HepG2 (cell line): ENCODE measurements around the gene TNFRSF6B. TPM values are rescaled to one million over a fixed set of nuclear protein-coding genes. Genes with fewer than 3 reads are reported as not detected.

Experiments used
- ATF1 ChIP-seq: IDR thresholded peaks from 2 replicates; pipeline ENCODE4 v1.6.1; 2016; ENCODE audit warnings: mild to moderate bottlenecking, control low read depth
- CBFB ChIP-seq: sonication (generic); formaldehyde crosslinking; IDR thresholded peaks from 2 replicates; pipeline ENCODE4 v1.4.0; 2020; ENCODE audit warnings: missing genetic modification reagents
- CCDC6 ChIP-seq: sonication (generic); formaldehyde crosslinking; IDR thresholded peaks from 2 replicates; pipeline ENCODE4 v1.8.1; 2022; ENCODE audit warnings: mild to moderate bottlenecking, missing genetic modification reagents, moderate library complexity
- CEBPB ChIP-seq: IDR thresholded peaks from 2 replicates; pipeline ENCODE4 v1.6.1; 2011; ENCODE audit warnings: low read depth, low read length, improper control_type of control experiment, borderline replicate concordance
- FOSL2 ChIP-seq: sonication (generic); formaldehyde crosslinking; IDR thresholded peaks from 2 replicates; pipeline ENCODE4 v1.4.0; 2020; ENCODE audit warnings: missing genetic modification reagents
- HIC2 ChIP-seq: sonication (generic); formaldehyde crosslinking; IDR thresholded peaks from 2 replicates; pipeline ENCODE4 v1.9.0; 2022; ENCODE audit warnings: low read depth, missing genetic modification reagents
- HMG20A ChIP-seq: IDR thresholded peaks from 2 replicates; pipeline ENCODE4 v1.6.1; 2016; ENCODE audit warnings: borderline replicate concordance
- JUND ChIP-seq: sonication (generic); formaldehyde crosslinking; IDR thresholded peaks from 2 replicates; pipeline ENCODE4 v1.8.0; 2022; ENCODE audit warnings: mild to moderate bottlenecking, missing genetic modification reagents
- KDM3A ChIP-seq: IDR thresholded peaks from 2 replicates; pipeline ENCODE4 v1.6.1; 2018; ENCODE audit warnings: low read depth, missing compliant biosample characterization
- KDM4B ChIP-seq: sonication (generic); formaldehyde crosslinking; IDR thresholded peaks from 2 replicates; pipeline ENCODE4 v1.4.0; 2020; ENCODE audit warnings: missing genetic modification reagents
- LCORL ChIP-seq, 2 experiments: fragments of 450-650 bp in 1 of 2; sonication (generic) in 1 of 2; formaldehyde crosslinking in 1 of 2; IDR thresholded peaks; 2 replicates each; pipeline versions ENCODE4 v1.5.0 to v1.6.1; 2017 to 2020; ENCODE audit warnings: antibody characterized with exemption in 1 of 2, missing genetic modification reagents in 1 of 2
- PRDM10 ChIP-seq: sonication (generic); formaldehyde crosslinking; IDR thresholded peaks from 2 replicates; pipeline ENCODE4 v1.4.0; 2020; ENCODE audit warnings: low read depth, missing genetic modification reagents
- SMAD9 ChIP-seq: sonication (generic); formaldehyde crosslinking; IDR thresholded peaks from 2 replicates; pipeline ENCODE4 v1.5.1; 2020; ENCODE audit warnings: mild to moderate bottlenecking, missing genetic modification reagents
- TBL1XR1 ChIP-seq: fragments of 150-350 bp; IDR thresholded peaks from 2 replicates; pipeline ENCODE4 v1.6.1; 2014; ENCODE audit warnings: borderline replicate concordance, low read length; ENCODE audit not compliant: partially characterized antibody
- TBX3 ChIP-seq: fragments of 450-650 bp; IDR thresholded peaks from 2 replicates; pipeline ENCODE4 v1.6.1; 2017; ENCODE audit warnings: antibody characterized with exemption, mild to moderate bottlenecking, inconsistent platforms, borderline replicate concordance
- TGIF2 ChIP-seq: IDR thresholded peaks from 2 replicates; pipeline ENCODE4 v1.6.1; 2016; ENCODE audit warnings: control low read depth, missing compliant biosample characterization
- THYN1 ChIP-seq: sonication (generic); formaldehyde crosslinking; IDR thresholded peaks from 2 replicates; pipeline ENCODE4 v1.8.1; 2023; ENCODE audit warnings: low read depth, mild to moderate bottlenecking, moderate library complexity, missing genetic modification reagents, borderline replicate concordance
- TMF1 ChIP-seq: sonication (generic); formaldehyde crosslinking; IDR thresholded peaks from 2 replicates; pipeline ENCODE4 v1.8.1; 2022; ENCODE audit warnings: low read depth, missing genetic modification reagents
- TOE1 ChIP-seq: sonication (generic); formaldehyde crosslinking; IDR thresholded peaks from 2 replicates; pipeline ENCODE4 v1.4.0; 2020; ENCODE audit warnings: mild to moderate bottlenecking, missing genetic modification reagents
- ZNF331 ChIP-seq: sonication (generic); formaldehyde crosslinking; IDR thresholded peaks from 2 replicates; pipeline ENCODE4 v1.4.0; 2020; ENCODE audit warnings: missing genetic modification reagents
- ZNF678 ChIP-seq: sonication (generic); formaldehyde crosslinking; IDR thresholded peaks from 2 replicates; pipeline ENCODE4 v1.4.0; 2020; ENCODE audit warnings: mild to moderate bottlenecking, missing genetic modification reagents
- ZNF773 ChIP-seq: sonication (generic); formaldehyde crosslinking; IDR thresholded peaks from 2 replicates; pipeline ENCODE4 v1.4.0; 2020; ENCODE audit warnings: missing genetic modification reagents, borderline replicate concordance
- ZNF839 ChIP-seq: sonication (generic); formaldehyde crosslinking; IDR thresholded peaks from 2 replicates; pipeline ENCODE4 v1.4.0; 2020; ENCODE audit warnings: missing genetic modification reagents, mild to moderate bottlenecking, borderline replicate concordance
- polyA plus RNA-seq, 8 experiments: library from polyadenylated mRNA; depleted of rRNA in 3 of 8; stranded (reverse) in 7 of 8; unstranded in 1 of 8; fragments of >200 nt; fragmentation: Illumina TruSeq in 4 of 8; extraction: Trizol in 4 of 8; gene quantifications; 2 replicates each; pipeline versions ENCODE4 v1.2.1 to v1.2.3, GENCODE V29; 2011 to 2016; ENCODE audit warnings: low read depth in 4 of 8, missing spikeins in 1 of 8, mixed read lengths in 1 of 8; ENCODE audit not compliant: insufficient read depth in 1 of 8
- total RNA-seq, 5 experiments: library from RNA; depleted of rRNA; stranded (reverse); fragments of >200 nt; fragmentation: Illumina TruSeq; extraction: Trizol; gene quantifications; 2 replicates each; pipeline ENCODE4 v1.2.3, GENCODE V29; 2016; ENCODE audit warnings: low read depth in 1 of 5
- TF ChIP-seq, protein P1 (sequence below): sonication (generic); formaldehyde crosslinking; IDR thresholded peaks from 2 replicates; pipeline ENCODE4 v1.8.0; 2022; ENCODE audit warnings: mild to moderate bottlenecking, missing genetic modification reagents; ENCODE audit not compliant: insufficient replicate concordance

Gene TNFRSF6B
- total and polyA plus RNA-seq, 2 of the 13 experiments (the other 11 are each of a cell fraction or from before 2014, with no cell fraction given) = 0.24 TPM; not detected in 1

DNA sequence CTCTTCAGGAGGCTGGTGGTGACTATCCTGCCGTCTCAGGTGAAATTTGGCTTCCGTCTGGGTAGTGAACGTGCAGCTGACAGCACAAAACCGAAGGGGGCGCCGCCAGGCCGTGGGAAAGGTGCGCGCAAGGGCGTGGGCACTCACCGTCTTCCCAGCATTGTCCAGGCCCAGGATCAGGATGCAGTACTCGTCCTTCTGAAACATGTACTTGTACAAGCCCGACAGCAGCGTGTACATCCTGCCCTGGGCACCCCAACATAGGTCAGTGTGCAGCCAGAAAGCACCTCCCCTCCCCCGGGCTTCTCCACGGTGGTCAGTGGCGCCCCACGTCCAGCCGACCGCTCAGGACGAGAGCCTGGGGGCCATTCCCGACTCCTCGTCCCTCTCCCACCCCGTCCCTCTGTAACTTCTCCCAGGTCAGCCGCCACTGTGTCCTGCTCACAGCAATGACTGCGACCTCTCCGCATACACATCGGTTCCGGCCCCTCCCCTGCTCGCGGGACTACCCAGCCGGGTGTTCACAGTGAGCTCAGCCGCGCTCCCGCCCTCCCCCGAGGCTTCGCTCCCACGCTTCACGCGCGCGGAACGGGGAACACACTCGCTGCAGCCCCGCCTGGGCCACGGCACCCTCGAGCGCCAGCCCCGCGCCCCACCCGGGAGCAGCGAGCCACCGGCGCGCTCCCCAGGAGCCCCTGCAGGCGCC, 10.6 kb downstream of the TNFRSF6B start (continued):
- peak; percentile 57; the same call in 1 of the 2 replicates for TF ChIP-seq HIC2 (CRISPR knock-in tag)
- TF ChIP-seq TGIF2 (CRISPR knock-in tag) = peak; percentile 90; the same call in 1 of the 2 replicates
- no peak for TF ChIP-seq LCORL (IDR thresholded peaks at IDR 0.05)
- TF ChIP-seq LCORL (CRISPR knock-in tag; IDR thresholded peaks at IDR 0.05) = peak; percentile 95
- TF ChIP-seq ZNF331 = peak; percentile 78
- TF ChIP-seq KDM3A (CRISPR knock-in tag) = peak; percentile 96
- TF ChIP-seq SMAD9 = 0 out of 2 replicates have a peak, but pooled peaks have one; percentile 17
- TF ChIP-seq, protein P1, sequence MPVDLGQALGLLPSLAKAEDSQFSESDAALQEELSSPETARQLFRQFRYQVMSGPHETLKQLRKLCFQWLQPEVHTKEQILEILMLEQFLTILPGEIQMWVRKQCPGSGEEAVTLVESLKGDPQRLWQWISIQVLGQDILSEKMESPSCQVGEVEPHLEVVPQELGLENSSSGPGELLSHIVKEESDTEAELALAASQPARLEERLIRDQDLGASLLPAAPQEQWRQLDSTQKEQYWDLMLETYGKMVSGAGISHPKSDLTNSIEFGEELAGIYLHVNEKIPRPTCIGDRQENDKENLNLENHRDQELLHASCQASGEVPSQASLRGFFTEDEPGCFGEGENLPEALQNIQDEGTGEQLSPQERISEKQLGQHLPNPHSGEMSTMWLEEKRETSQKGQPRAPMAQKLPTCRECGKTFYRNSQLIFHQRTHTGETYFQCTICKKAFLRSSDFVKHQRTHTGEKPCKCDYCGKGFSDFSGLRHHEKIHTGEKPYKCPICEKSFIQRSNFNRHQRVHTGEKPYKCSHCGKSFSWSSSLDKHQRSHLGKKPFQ = no peak
- 0 out of 2 replicates have a peak, but pooled peaks have one; percentile 32 for TF ChIP-seq FOSL2 (CRISPR knock-in tag)
- TF ChIP-seq TOE1 = no peak; the same call in 1 of the 2 replicates
- no peak for TF ChIP-seq PRDM10 (CRISPR knock-in tag)
- peak; percentile 64; the same call in 1 of the 2 replicates for TF ChIP-seq ZNF839 (CRISPR knock-in tag)
- peak; percentile 69; the same call in 1 of the 2 replicates for TF ChIP-seq KDM4B (CRISPR knock-in tag)
- TF ChIP-seq CEBPB = no peak
- TF ChIP-seq CBFB (CRISPR knock-in tag) = peak; percentile 44; the same call in 1 of the 2 replicates
- no peak for TF ChIP-seq CCDC6
- TF ChIP-seq ZNF678 (CRISPR knock-in tag) = no peak
- TF ChIP-seq TBX3 = no peak
- TF ChIP-seq HMG20A (CRISPR knock-in tag) = no peak
- TF ChIP-seq TMF1 (CRISPR knock-in tag) = 0 out of 2 replicates have a peak, but pooled peaks have one; percentile 7
- TF ChIP-seq ATF1 (CRISPR knock-in tag) = no peak
- no peak for TF ChIP-seq ZNF773 (CRISPR knock-in tag)
- TF ChIP-seq JUND (CRISPR knock-in tag) = no peak
- no peak for TF ChIP-seq TBL1XR1
- no peak for TF ChIP-seq THYN1 (CRISPR knock-in tag)
